Stimulated activated CD4-positive, alpha-beta T cell treated with anti-CD3 and anti-CD28 coated beads, Interleukin-15, amount 100 ng/mL, for 1 hour (primary cell): ENCODE results near the gene CLEC10A.
"Not testable (repeated sequence)": the region's sequence is repeated elsewhere in the genome, so short reads cannot be mapped to it uniquely, and the experiment has no call there.

ENCODE experiments used
- DNase-seq, 2 donors: peaks; one replicate each; pipeline ENCODE4 v3.0.0-alpha.2; 2020; ENCODE audit warnings: low read depth in 1 of 2, low spot score in 1 of 2

CLEC10A gene

GRCh38 chr17:7108981-7109380 lies 28.9 kb upstream of the CLEC10A start:
- no peak for DNase-seq

GRCh38 chr17:7108560-7108925 lies 28.5 kb upstream of the CLEC10A start:
- no peak for DNase-seq

- no peak for DNase-seq
Measured at GRCh38 chr17:7107795-7108559, 27.9 kb upstream of the CLEC10A start.

GRCh38 chr17:7107012-7107754 lies 27.1 kb upstream of the CLEC10A start:
- no peak for DNase-seq

DNA sequence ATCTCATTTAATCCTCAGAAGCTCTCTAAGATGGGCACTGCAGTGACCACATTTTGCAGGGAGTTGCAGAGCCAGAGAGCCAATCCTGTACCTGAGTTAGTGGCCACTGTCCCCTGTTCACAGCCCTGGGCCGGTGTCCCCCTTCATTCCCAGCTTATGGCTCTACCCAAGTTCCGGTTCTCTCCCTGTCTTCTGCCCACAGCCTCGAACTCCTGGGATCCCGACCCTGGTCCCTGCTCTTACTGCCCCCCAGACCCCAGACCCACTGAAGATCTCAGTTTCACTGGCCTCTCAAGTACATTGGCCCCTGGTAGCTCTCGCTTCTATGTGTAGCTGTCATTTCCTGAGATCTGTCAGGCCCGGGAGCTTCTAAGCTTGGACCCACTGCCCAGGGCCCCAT lies 22.4 kb upstream of the CLEC10A start:
- DNase-seq = no peak

- DNase-seq = no peak
Measured at GRCh38 chr17:7101531-7101930, 21.5 kb upstream of the CLEC10A start.

GRCh38 chr17:7100641-7101379 lies 20.8 kb upstream of the CLEC10A start:
- DNase-seq = not testable (repeated sequence)

- DNase-seq = no peak
Measured at GRCh38 chr17:7098802-7099459, 18.9 kb upstream of the CLEC10A start.

DNA sequence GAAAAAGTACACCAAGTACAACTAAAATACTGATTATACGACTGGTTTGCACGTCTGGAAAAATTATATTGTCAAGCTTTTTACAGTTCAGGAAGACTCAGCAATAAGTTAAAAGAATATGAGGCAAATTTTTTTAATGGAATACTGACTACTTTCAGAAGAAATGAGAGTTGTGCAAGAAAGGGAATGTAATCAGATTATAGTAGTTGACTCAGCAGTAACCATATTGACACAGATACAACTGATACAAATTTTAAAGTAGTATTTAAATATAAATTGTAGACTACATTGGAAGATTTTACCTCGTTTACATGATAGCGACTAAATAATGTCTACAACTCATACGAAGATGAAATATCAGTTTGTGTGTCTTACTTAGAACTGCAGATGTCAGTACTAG lies 17.9 kb upstream of the CLEC10A start:
- no peak for DNase-seq

GRCh38 chr17:7095625-7096024 lies 15.6 kb upstream of the CLEC10A start:
- no peak for DNase-seq

- DNase-seq = no peak
Measured at GRCh38 chr17:7094652-7095019, 14.6 kb upstream of the CLEC10A start.

DNA sequence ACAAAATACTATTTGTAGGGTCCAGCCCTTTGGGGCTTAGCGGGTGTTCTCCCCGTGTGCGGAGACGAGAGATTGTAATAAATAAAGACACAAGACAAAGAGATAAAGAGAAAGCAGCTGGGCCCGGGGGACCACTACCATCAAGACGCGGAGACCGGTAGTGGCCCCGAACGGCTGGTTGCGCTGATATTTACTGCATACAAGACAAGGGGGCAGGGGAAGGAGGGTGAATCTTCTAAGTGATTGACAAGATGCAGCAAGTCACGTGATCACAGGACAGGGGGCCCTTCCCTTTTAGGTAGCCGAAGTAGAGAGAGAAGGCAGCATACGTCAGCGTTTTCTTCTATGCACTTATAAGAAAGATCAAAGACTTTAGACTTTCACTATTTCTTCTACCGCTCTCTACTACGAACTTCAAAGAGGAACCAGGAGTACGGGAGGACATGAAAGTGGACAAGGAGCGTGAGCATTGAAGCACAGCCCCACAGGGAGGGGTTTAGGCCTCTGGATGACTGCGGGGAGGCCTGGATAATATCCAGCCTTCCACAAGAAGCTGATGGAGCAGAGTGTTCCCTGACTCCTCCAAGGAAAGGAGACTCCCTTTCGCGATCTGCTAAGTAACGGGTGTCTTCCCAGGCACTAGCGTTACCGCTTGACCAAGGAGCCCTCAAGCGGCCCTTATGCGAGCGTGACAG lies 11.4 kb upstream of the CLEC10A start:
- DNase-seq = not testable (repeated sequence)

GRCh38 chr17:7089570-7089969 lies 9.5 kb upstream of the CLEC10A start:
- not testable (repeated sequence) for DNase-seq

DNA sequence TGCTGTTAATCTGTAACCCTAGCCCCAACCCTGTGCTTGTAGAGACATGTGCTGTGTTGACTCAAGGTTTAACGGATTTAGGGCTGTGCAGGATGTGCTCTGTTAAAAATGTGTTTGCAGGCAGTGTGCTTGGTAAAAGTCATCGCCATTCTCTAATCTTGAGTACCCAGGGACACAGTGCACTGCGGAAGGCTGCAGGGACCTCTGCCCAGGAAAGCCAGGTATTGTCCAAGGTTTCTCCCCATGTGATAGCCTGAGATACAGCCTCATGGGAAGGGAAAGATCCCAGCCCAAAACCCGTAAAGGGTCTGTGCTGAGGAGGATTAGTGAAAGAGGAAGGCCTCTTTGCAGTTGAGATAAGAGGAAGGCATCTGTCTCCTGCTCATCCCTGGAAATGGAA lies 8.4 kb upstream of the CLEC10A start:
- DNase-seq = not testable (repeated sequence)

DNA sequence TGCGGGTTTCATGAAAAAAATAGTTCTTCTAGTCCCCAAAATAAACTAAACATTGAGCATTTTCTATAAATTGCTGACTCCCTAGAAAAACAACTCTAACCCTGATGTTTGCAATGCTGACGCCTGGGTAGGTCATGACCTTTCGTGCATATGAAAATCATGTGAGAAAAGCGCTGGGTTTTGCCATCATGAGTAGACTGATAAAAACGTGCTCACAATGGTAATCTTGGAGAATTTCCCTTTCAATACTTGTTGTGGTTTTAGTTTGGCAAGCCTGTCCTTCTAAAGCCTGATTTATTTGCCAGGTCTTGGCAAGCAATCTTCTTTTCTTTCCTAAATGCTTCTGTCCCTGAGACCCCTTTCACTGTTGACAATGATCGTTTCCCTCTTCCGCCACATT lies 4.0 kb upstream of the CLEC10A start:
- no peak for DNase-seq

DNA sequence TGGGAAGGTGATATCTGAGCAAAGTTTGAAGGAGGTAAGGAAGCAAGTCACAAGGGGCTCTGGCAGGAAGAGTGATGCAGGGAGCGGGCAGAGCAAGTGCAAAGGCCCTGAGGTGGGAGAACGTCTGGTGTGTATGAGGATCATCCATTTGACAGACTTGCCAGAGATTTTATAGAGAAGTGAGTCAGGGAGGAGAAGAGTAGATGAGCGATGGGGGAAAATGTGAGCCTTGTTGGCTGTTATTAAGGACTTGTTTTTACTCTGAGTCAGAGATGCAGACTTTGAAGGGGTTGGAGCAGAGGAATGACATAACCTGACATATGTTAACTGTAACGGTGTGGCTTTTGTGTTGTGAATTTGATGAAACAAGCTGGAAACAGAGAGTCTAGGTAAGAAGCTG lies 3.5 kb upstream of the CLEC10A start:
- DNase-seq = no peak

DNA sequence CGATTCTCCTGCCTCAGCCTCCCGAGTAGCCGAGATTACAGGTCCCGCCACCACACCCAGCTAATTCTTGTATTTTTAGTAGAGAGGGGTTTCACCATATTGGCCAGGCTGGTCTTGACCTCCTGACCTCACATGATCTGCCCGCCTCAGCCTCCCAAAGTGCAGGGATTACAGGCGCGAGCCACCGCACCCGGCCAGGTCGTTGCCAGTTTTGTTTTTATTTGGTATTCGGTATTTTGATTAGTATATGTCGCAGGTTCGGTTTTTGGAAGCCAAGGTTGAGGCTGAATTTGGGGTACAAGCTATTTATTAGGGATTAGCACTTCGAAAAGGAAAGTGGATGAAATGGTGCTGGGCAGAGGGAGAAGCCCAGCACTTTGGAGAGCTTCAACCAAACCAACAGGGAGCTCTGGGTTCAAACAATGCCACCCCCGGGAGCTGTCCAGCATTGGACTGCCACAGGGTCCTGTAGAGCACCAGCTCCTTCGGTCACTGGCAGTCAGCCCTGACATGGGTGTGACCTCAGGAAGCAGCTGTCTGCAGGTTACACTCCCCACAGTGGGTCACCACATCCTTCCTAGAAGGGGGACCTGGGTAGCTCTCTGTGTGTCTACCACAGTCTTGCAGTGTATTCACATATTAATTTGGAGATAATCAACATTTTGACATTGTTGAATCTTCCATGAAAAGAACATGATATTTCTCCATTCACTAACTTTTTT lies 1.5 kb upstream of the CLEC10A start:
- DNase-seq = no peak

- no peak for DNase-seq
Measured at GRCh38 chr17:7080456-7081041, 498 bp upstream of the CLEC10A start.

- no peak for DNase-seq
Measured at GRCh38 chr17:7078711-7079110, 1.3 kb downstream of the CLEC10A start.
